Calu3 (cell line): ENCODE measurements around the gene SEZ6L. TPM values are rescaled to one million over a fixed set of nuclear protein-coding genes. Genes with fewer than 3 reads are reported as not detected.

Experiments
- BruUV-seq: library from RNA; stranded (reverse); fragments of 400-500 nt; replicated peaks from 2 replicates; lab custom pipeline; 2021; lab: Mats Ljungman, UMichigan
- CTCF ChIA-PET: fragments of 300-600 bp; sonication (Branson Sonifier 250); formaldehyde crosslinking; loops from one replicate; lab custom pipeline; 2022; ENCODE audit warnings: antibody characterized with exemption; lab: Charles Lee
- DNase-seq: peaks from one replicate; pipeline ENCODE4 v3.0.0; 2022
- H3K27ac Mint-ChIP-seq: one replicate; pipeline ENCODE4 v1.8.0; 2022; ENCODE audit warnings: mixed read lengths; ENCODE audit not compliant: unreplicated experiment
- H3K27me3 Mint-ChIP-seq: one replicate; pipeline ENCODE4 v1.8.0; 2022; ENCODE audit warnings: mixed read lengths; ENCODE audit not compliant: unreplicated experiment
- H3K36me3 Mint-ChIP-seq: one replicate; pipeline ENCODE4 v1.8.0; 2022; ENCODE audit warnings: mild to moderate bottlenecking, moderate library complexity, mixed read lengths; ENCODE audit not compliant: insufficient read depth, unreplicated experiment
- H3K4me1 Mint-ChIP-seq: one replicate; pipeline ENCODE4 v1.8.0; 2022; ENCODE audit warnings: mild to moderate bottlenecking, low read depth, mixed read lengths; ENCODE audit not compliant: unreplicated experiment
- H3K4me3 Mint-ChIP-seq: one replicate; pipeline ENCODE4 v1.8.0; 2022; ENCODE audit warnings: mild to moderate bottlenecking, low read depth, moderate library complexity, mixed read lengths; ENCODE audit not compliant: unreplicated experiment
- H3K9me3 Mint-ChIP-seq: one replicate; pipeline ENCODE4 v1.8.0; 2022; ENCODE audit warnings: low read depth, mixed read lengths; ENCODE audit not compliant: unreplicated experiment
- CTCF ChIP-seq: fragments of 200-600 bp; IDR thresholded peaks from one replicate; pipeline ENCODE4 v1.8.0; 2022; ENCODE audit warnings: antibody characterized with exemption; ENCODE audit not compliant: unreplicated experiment
- intact Hi-C: fragments of 100-400 bp; cut with micrococcal nuclease; formaldehyde crosslinking; loops from one replicate; pipeline ENCODE4 v1.10.0; 2022; ENCODE audit not compliant: unreplicated experiment
- total RNA-seq: library from RNA; stranded (reverse); gene quantifications from 2 replicates; pipeline ENCODE4 v1.2.3, GENCODE V29; 2022

Gene SEZ6L
- total RNA-seq, 1 experiment from 2014 or later, result not detected

GRCh38 chr22:26161746-26162145, 7.5 kb upstream of the SEZ6L start:
- Mint-ChIP-seq H3K36me3 (no peaks in the 10 kb centered on the region), H3K4me1 (no peaks in the 10 kb centered on the region), H3K27me3 (peaks cover 86% of the 10 kb centered on the region), H3K27ac (no peak overlapping the region), H3K9me3 (no peaks in the 10 kb centered on the region), H3K4me3 (no peak overlapping the region)
- no TSS peak for BruUV-seq
- DNase-seq, result no peak
- intact Hi-C loops, result no loop called here
- no peak for TF ChIP-seq CTCF
- CTCF ChIA-PET, result interaction anchor here (1.0 kb wide), 1 partner anchor 11 kb away, joined by 3 read pairs; no protein-coding TSS in a partner anchor

- no peaks in the 10 kb centered on the region for H3K9me3 Mint-ChIP-seq
- DNase-seq, result no peak
- H3K27ac Mint-ChIP-seq, result no peak overlapping the region
- peaks cover 98% of the 10 kb centered on the region for H3K27me3 Mint-ChIP-seq
- no peak overlapping the region for H3K4me3 Mint-ChIP-seq
- no TSS peak for BruUV-seq
- H3K36me3 Mint-ChIP-seq, result no peaks in the 10 kb centered on the region
- no peak for TF ChIP-seq CTCF
- intact Hi-C loops, result no loop called here
- no peaks in the 10 kb centered on the region for H3K4me1 Mint-ChIP-seq
- CTCF ChIA-PET, result interaction anchor here (1.0 kb wide), 1 partner anchor 9 kb away, joined by 3 read pairs; no protein-coding TSS in a partner anchor
Observed at GRCh38 chr22:26162926-26163325, 6.3 kb upstream of the SEZ6L start.

GRCh38 chr22:26164174-26164573, 5.1 kb upstream of the SEZ6L start:
- Mint-ChIP-seq H3K9me3 (no peaks in the 10 kb centered on the region), H3K4me3 (no peak overlapping the region), H3K36me3 (no peaks in the 10 kb centered on the region), H3K27me3 (peaks cover 100% of the 10 kb centered on the region), H3K4me1 (no peaks in the 10 kb centered on the region), H3K27ac (no peak overlapping the region)
- intact Hi-C loops, result no loop called here
- DNase-seq, result no peak
- TF ChIP-seq CTCF, result no peak
- CTCF ChIA-PET, result no interaction called here
- BruUV-seq, result no TSS peak

GRCh38 chr22:26168330-26168851, 871 bp upstream of the SEZ6L start:
- no peak overlapping the region for H3K4me3 Mint-ChIP-seq
- intact Hi-C loops, result no loop called here
- H3K36me3 Mint-ChIP-seq, result no peaks in the 10 kb centered on the region
- no TSS peak for BruUV-seq
- H3K4me1 Mint-ChIP-seq, result no peaks in the 10 kb centered on the region
- H3K27me3 Mint-ChIP-seq, result peaks cover 89% of the 10 kb centered on the region
- CTCF ChIA-PET, result interaction anchor here (0.6 kb wide), 1 partner anchor 90 kb away, joined by 3 read pairs; no protein-coding TSS in a partner anchor
- H3K9me3 Mint-ChIP-seq, result no peaks in the 10 kb centered on the region
- no peak for TF ChIP-seq CTCF
- no peak overlapping the region for H3K27ac Mint-ChIP-seq
- no peak for DNase-seq
